GM12878 (cell line): ENCODE measurements around the gene PITPNM1. TPM values are rescaled to one million over a fixed set of nuclear protein-coding genes. Genes with fewer than 3 reads are reported as not detected.

Experiments
- CEBPB ChIP-seq, 2 experiments: fragments of 150-350 bp in 1 of 2; IDR thresholded peaks; 2 replicates each; pipeline ENCODE4 v1.6.1; 2012 to 2014; ENCODE audit warnings: low read depth in 2 of 2, low read length in 2 of 2, borderline replicate concordance in 1 of 2, inconsistent platforms in 1 of 2
- CHD1 ChIP-seq: IDR thresholded peaks from 2 replicates; pipeline ENCODE4 v1.6.1; 2012; ENCODE audit warnings: low read depth, low read length, improper control_type of control experiment
- CHD4 ChIP-seq: fragments of 200-600 bp; sonication (generic); IDR thresholded peaks from 2 replicates; pipeline ENCODE4 v1.6.1; 2016; ENCODE audit warnings: mild to moderate bottlenecking
- FOS ChIP-seq: IDR thresholded peaks from 3 replicates; pipeline ENCODE4 v1.6.1; 2011; ENCODE audit warnings: borderline replicate concordance; ENCODE audit not compliant: insufficient read length; ENCODE audit errors: extremely low read depth
- HDAC2 ChIP-seq: fragments of 200-600 bp; sonication (generic); IDR thresholded peaks from 2 replicates; pipeline ENCODE4 v1.6.1; 2017
- IKZF1 ChIP-seq: fragments of 450-650 bp; conservative IDR thresholded peaks from 2 replicates; pipeline ENCODE4 v1.6.1; 2017; ENCODE audit warnings: antibody characterized with exemption, mild to moderate bottlenecking
- IKZF2 ChIP-seq, 2 experiments: fragments of 450-650 bp; IDR thresholded peaks; 2 replicates each; pipeline ENCODE4 v1.6.1; 2017; ENCODE audit warnings: mild to moderate bottlenecking in 2 of 2, moderate library complexity in 2 of 2
- JUNB ChIP-seq: IDR thresholded peaks from 2 replicates; pipeline ENCODE4 v1.6.1; 2016; ENCODE audit warnings: antibody characterized with exemption, mild to moderate bottlenecking
- MTA2 ChIP-seq: fragments of 450-650 bp; IDR thresholded peaks from 2 replicates; pipeline ENCODE4 v1.6.1; 2016; ENCODE audit warnings: low read depth, mild to moderate bottlenecking, moderate library complexity
- NFYA ChIP-seq: IDR thresholded peaks from 2 replicates; pipeline ENCODE4 v1.6.1; 2011; ENCODE audit warnings: low read depth, mild to moderate bottlenecking, low read length, improper control_type of control experiment, borderline replicate concordance
- NFYB ChIP-seq: IDR thresholded peaks from 2 replicates; pipeline ENCODE4 v1.6.1; 2011; ENCODE audit warnings: low read depth, mild to moderate bottlenecking, low read length, improper control_type of control experiment, moderate library complexity; ENCODE audit not compliant: insufficient read depth
- RELA ChIP-seq: fragments of 450-650 bp; IDR thresholded peaks from 2 replicates; pipeline ENCODE4 v1.8.0; 2014; ENCODE audit warnings: borderline replicate concordance; ENCODE audit not compliant: partially characterized antibody
- SPI1 ChIP-seq: IDR thresholded peaks from 2 replicates; pipeline ENCODE4 v1.6.1; 2011; ENCODE audit warnings: low read depth, mild to moderate bottlenecking, low read length, moderate library complexity, borderline replicate concordance; ENCODE audit not compliant: insufficient read depth
- SREBF1 ChIP-seq: IDR thresholded peaks from 2 replicates; pipeline ENCODE4 v1.6.1; 2012; ENCODE audit warnings: mild to moderate bottlenecking, low read length
- ZZZ3 ChIP-seq: IDR thresholded peaks from 2 replicates; pipeline ENCODE4 v1.6.1; 2011; ENCODE audit warnings: low read depth; ENCODE audit not compliant: control insufficient read depth, insufficient read length
- polyA plus RNA-seq, 11 experiments: library from polyadenylated mRNA; depleted of rRNA in 4 of 11; unstranded in 6 of 11; stranded (reverse) in 5 of 11; fragments of >200 nt; fragmentation: Nextera tagmentation in 4 of 11; fragmentation: Illumina TruSeq in 1 of 11; extraction: Ambion mirVana in 4 of 11; extraction: Trizol in 1 of 11; gene quantifications; 1 replicate in 1 of 11; 2 replicates in 10 of 11; pipeline versions ENCODE4 v1.2.1 to v1.2.3, GENCODE V29; 2011 to 2016; ENCODE audit warnings: inconsistent platforms in 2 of 11, missing spikeins in 2 of 11, low read depth in 1 of 11
- total RNA-seq, 4 experiments: library from RNA; depleted of rRNA in 3 of 4; stranded (reverse); fragments of >200 nt in 3 of 4; fragmentation: Illumina TruSeq in 1 of 4; extraction: Trizol in 1 of 4; gene quantifications; 2 replicates each; pipeline versions ENCODE4 v1.2.1 to v1.2.3, GENCODE V29; 2013 to 2021
- TF ChIP-seq, protein P1 (sequence below): fragments of 450-650 bp; conservative IDR thresholded peaks from 2 replicates; pipeline ENCODE4 v1.6.1; 2017; ENCODE audit warnings: mild to moderate bottlenecking, moderate library complexity
- TF ChIP-seq, protein P2 (sequence below): IDR thresholded peaks from 2 replicates; pipeline ENCODE4 v1.6.1; 2012; ENCODE audit warnings: improper control_type of control experiment, low read depth, low read length; ENCODE audit not compliant: insufficient replicate concordance
- TF ChIP-seq, protein P3 (sequence below): fragments of 450-650 bp; IDR thresholded peaks from 2 replicates; pipeline ENCODE4 v1.6.1; 2014; ENCODE audit warnings: mild to moderate bottlenecking
- TF ChIP-seq, protein P4 (sequence below): fragments of 450-650 bp; IDR thresholded peaks from 2 replicates; pipeline ENCODE4 v1.6.1; 2018; ENCODE audit warnings: borderline replicate concordance, mild to moderate bottlenecking; ENCODE audit not compliant: partially characterized antibody

PITPNM1 gene
- total and polyA plus RNA-seq, 10 of the 15 experiments (the other 5 are each of a cell fraction or from before 2014, with no cell fraction given) = 0.11 to 56.8 (median 16.5) TPM

DNA sequence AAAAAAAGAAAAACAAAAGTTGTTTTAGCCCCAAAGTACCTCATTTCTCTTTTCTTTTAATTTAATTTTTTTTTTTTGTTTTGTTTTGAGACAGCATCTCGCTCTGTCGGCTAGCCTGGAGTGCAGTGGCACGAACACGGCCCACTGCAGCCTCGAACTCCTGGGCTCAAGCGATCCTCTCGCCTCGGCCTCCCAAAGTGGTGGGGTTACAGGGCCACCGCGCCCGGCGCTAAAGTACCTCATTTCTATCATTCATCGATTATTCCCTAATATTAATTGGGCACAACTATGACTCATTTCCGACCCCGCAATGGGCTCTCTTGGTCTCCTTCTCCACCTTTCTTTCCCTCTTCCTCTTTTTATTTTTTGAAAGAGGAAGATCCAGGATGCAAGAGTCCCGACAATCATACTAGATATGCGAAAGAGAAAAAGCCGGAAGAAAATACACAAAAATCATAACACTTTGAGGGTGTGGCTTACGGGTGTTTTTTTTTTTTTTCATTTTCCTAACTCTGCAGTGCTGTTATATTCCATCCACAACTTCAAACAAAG is 22.8 kb downstream of the PITPNM1 start (continued):
- TF ChIP-seq, protein P1, sequence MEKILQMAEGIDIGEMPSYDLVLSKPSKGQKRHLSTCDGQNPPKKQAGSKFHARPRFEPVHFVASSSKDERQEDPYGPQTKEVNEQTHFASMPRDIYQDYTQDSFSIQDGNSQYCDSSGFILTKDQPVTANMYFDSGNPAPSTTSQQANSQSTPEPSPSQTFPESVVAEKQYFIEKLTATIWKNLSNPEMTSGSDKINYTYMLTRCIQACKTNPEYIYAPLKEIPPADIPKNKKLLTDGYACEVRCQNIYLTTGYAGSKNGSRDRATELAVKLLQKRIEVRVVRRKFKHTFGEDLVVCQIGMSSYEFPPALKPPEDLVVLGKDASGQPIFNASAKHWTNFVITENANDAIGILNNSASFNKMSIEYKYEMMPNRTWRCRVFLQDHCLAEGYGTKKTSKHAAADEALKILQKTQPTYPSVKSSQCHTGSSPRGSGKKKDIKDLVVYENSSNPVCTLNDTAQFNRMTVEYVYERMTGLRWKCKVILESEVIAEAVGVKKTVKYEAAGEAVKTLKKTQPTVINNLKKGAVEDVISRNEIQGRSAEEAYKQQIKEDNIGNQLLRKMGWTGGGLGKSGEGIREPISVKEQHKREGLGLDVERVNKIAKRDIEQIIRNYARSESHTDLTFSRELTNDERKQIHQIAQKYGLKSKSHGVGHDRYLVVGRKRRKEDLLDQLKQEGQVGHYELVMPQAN = no peak
- TF ChIP-seq FOS (no peak), JUNB (peak; percentile 55), SPI1 (peak; percentile 71; the same call in 1 of the 2 replicates), IKZF1 (peak; percentile 21), NFYA (no peak), ZZZ3 (no peak), MTA2 (peak; percentile 53), RELA (no peak), NFYB (no peak), CHD1 (no peak), IKZF2 (IDR thresholded peaks at IDR 0.05) (peak; percentile 59 to 83), HDAC2 (no peak), CEBPB (IDR thresholded peaks at IDR 0.05; ENCODE audit: borderline replicate concordance in 1 of 2, low read depth in 2 of 2, low read length in 2 of 2) (no peak), SREBF1 (no peak), CHD4 (no peak)
- TF ChIP-seq, protein P2, sequence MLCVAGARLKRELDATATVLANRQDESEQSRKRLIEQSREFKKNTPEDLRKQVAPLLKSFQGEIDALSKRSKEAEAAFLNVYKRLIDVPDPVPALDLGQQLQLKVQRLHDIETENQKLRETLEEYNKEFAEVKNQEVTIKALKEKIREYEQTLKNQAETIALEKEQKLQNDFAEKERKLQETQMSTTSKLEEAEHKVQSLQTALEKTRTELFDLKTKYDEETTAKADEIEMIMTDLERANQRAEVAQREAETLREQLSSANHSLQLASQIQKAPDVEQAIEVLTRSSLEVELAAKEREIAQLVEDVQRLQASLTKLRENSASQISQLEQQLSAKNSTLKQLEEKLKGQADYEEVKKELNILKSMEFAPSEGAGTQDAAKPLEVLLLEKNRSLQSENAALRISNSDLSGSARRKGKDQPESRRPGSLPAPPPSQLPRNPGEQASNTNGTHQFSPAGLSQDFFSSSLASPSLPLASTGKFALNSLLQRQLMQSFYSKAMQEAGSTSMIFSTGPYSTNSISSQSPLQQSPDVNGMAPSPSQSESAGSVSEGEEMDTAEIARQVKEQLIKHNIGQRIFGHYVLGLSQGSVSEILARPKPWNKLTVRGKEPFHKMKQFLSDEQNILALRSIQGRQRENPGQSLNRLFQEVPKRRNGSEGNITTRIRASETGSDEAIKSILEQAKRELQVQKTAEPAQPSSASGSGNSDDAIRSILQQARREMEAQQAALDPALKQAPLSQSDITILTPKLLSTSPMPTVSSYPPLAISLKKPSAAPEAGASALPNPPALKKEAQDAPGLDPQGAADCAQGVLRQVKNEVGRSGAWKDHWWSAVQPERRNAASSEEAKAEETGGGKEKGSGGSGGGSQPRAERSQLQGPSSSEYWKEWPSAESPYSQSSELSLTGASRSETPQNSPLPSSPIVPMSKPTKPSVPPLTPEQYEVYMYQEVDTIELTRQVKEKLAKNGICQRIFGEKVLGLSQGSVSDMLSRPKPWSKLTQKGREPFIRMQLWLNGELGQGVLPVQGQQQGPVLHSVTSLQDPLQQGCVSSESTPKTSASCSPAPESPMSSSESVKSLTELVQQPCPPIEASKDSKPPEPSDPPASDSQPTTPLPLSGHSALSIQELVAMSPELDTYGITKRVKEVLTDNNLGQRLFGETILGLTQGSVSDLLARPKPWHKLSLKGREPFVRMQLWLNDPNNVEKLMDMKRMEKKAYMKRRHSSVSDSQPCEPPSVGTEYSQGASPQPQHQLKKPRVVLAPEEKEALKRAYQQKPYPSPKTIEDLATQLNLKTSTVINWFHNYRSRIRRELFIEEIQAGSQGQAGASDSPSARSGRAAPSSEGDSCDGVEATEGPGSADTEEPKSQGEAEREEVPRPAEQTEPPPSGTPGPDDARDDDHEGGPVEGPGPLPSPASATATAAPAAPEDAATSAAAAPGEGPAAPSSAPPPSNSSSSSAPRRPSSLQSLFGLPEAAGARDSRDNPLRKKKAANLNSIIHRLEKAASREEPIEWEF = peak; percentile 24
- TF ChIP-seq, protein P3, sequence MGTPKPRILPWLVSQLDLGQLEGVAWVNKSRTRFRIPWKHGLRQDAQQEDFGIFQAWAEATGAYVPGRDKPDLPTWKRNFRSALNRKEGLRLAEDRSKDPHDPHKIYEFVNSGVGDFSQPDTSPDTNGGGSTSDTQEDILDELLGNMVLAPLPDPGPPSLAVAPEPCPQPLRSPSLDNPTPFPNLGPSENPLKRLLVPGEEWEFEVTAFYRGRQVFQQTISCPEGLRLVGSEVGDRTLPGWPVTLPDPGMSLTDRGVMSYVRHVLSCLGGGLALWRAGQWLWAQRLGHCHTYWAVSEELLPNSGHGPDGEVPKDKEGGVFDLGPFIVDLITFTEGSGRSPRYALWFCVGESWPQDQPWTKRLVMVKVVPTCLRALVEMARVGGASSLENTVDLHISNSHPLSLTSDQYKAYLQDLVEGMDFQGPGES = no peak
- TF ChIP-seq, protein P4, sequence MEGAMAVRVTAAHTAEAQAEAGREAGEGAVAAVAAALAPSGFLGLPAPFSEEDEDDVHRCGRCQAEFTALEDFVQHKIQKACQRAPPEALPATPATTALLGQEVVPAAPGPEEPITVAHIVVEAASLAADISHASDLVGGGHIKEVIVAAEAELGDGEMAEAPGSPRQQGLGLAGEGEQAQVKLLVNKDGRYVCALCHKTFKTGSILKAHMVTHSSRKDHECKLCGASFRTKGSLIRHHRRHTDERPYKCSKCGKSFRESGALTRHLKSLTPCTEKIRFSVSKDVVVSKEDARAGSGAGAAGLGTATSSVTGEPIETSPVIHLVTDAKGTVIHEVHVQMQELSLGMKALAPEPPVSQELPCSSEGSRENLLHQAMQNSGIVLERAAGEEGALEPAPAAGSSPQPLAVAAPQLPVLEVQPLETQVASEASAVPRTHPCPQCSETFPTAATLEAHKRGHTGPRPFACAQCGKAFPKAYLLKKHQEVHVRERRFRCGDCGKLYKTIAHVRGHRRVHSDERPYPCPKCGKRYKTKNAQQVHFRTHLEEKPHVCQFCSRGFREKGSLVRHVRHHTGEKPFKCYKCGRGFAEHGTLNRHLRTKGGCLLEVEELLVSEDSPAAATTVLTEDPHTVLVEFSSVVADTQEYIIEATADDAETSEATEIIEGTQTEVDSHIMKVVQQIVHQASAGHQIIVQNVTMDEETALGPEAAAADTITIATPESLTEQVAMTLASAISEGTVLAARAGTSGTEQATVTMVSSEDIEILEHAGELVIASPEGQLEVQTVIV = no peak
